Suppressor macrophage (primary cell): ENCODE results near the gene FHIT.
A peak's percentile ranks its signal among the peaks of the same experiment; 100 is the strongest.

Source experiments
- DNase-seq, 4 experiments: peaks; one replicate each; pipeline ENCODE4 v3.0.0-alpha.2; 2020 to 2022

Gene FHIT

DNA sequence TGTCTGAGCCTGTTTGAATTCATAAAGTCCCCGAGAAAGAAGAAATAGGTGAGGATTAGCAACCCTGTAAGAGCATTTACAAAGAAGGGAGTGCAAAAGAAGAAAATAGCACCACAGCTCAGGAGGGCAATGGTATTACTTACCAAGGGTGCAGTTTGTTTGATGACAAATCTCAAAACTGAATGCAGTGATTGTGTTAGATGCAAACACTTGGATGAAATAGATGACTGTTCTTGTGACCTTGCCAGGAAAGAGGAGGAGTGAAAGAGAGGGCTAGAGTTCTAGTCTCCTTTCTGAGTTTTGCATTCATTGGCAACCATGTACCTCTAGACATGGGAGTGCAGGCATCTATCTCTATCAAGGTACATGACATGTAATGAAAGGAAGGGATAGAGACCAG lies 1170.6 kb downstream of the FHIT start:
- DNase-seq, result no peak

DNA sequence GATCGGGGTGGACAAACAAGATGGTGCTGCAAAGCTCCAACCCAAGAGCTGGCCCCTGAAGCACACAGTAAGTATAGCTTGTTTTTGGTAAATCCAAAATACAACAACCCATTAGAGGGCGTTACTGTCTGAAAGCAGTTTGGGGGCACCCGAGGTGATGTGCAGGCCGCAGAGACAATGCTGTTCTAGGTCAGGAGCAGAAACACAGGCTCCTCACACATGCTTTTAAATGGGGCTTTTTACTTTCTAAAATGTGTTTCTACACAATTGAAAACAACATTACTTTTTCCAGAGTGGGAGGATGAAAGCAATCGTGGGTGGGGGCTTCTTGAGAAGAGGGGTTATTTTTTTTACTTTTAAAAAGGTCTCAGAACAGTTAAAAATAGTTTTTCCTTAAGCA lies 1172.2 kb downstream of the FHIT start:
- DNase-seq, result no peak

DNA sequence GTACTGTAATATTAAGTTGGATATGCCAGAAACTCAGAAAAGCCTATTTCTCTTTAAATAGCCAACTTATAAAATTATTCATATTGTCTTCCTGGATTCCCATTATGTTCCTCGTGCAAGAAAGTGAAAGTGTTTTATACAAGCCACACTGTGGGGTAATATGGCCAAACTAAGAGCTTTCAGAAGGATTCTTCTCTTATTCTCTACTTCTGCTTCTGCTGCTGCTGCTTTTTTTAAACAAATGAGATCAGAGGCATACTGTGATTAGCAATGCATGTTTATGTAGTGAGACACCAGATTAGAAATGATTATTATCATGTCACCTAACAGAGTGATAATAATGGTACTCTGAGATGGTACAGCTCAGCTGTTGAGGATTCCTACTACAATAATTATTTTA lies 1174.9 kb downstream of the FHIT start:
- DNase-seq, result peak; percentile 38 to 89 (median 66)

DNA sequence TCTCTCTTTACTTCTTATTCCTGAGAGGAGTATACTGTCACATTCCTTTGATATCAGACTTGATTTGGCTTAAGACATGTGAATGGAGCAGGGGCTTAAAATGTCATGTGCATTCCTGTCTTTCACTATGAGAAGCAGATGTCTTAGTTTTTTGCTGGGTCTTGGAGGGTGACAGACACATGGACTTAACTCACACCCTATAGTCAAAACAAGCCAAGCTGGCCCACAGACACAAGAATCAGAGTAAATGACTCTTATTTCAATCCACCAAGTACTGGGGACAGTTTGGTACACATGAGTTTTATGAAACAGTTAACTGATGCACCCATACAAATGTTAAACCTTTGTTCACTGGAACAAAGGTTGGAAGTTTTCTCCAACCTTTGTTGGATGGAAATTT lies 1177.3 kb downstream of the FHIT start:
- DNase-seq, result no peak

DNA sequence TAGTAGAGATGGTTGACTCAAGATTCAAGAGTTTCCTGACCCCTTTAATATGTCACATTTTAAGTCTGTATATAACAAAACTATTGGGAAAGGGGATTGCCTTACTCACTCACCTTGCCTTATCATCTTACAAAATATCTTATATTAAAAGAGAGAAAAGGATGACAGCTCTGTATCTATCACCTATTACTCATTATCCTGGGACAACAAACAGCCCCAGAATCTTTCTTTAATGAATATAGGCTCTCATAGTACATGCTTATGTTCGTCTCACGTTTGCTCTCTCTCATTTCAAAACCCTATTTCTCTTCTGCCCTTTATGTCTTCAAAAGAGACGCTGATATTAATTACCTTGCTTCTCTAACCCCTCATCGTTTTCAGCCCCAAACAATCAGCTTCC lies 1178.0 kb downstream of the FHIT start:
- no peak for DNase-seq

DNA sequence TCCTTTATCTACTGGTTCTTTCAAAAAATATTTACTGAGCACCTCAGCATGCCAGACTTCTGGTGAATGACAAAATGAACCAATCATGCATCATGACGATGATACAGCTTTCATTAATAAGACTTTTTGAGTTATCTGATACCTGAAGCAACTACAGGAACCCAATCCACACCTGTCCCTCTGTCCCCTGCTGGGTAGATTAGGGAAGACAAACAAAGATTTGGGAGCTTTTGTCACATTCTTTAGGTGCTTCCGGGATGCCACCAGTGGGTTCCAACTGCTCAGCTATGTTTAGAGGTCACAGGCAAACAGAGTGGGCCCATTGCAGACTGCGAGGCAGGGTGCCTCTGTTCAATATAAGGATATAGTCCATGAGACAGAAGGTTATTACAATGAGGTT lies 1180.9 kb downstream of the FHIT start:
- no peak for DNase-seq

DNA sequence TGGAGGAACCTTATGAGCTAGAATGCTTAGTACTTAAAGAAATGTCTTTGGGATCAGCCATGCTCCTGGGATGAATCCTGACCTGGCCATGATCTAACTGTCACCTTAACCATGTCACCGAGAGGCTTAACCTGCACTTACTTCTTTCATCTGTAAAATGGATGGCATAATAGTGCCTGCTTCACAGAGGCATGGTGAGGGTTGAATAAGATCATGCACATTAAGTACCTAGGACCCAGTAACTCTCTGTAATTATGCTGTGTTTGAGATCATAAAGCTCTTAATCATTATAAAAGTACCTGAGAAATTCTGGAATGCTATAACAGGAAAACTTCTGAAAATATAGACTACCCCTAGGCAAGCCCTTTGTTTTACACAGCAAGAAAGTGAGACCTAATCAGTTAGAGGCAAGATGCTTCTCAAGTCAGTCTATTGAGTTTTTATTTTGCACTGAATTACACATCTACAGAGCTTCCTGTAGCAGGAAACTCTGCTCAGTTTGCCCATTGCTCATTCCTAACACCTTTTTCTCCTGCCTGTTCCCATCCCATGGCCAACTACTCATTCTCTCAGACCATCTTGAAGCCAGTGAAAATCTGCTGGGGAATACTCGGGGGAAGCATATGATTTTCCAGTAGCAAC lies 1185.9 kb downstream of the FHIT start:
- no peak for DNase-seq

DNA sequence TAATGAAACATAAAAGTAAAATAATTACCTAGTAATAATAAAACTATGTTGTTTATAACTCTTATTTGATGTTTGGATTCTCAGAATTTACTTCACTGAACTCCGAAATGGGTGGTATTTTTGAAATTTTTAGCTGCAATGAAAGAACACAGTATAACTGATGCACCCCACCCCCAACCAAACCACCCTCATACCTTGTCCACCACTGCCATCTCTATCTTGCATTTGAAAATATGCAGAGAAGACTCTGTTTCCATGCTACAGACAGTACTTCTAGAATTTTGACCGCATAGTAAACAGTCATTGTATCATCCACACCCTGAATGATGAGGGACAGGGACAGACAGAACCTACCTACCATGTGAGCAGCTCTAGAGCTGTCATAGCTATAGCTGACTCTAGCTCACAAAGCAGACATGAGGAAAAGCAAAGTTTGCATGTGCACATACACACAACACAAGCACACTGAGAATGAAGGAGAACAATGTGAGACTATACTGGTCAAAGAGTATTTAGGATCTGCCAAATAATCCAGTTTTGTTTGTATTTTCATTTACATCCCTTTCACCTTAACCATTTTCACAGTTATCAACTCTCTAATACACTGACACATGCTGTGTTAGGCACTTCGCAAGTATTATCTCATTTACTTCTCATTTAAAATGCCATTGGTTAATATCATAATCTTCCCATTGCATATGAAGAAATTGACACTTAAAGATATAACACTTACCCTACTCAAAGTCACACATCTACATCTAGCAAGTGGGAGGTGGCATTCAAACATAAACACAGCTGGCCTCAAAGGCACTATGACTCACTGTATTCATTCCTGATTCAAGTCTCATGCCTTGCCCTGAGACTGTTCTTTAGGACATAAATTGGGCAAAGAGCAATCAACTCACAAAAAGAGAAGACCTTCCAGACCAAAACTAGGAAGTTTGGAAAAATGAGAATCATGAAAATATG lies 1186.8 kb downstream of the FHIT start:
- peak; percentile 48 to 82 (median 64) for DNase-seq

DNA sequence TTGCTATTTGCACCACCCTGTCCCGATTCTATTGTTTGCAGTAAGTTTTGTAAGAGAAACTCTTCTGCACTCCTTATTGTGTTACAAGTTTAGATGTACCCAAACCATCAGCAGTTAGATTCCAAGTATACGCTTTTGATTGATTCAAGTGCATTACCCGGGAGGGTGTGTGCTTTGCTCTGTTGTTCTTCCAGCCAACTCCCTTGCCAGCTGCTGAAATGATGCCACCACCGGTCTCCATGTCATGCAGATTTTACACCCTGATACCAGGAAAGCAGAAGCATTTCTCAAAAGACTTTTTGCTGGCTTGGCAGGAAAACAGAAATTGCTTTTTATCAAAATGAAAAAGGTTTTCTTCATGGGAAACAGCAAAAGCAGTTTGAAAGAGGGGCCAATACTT lies 1194.8 kb downstream of the FHIT start:
- DNase-seq, result no peak

DNA sequence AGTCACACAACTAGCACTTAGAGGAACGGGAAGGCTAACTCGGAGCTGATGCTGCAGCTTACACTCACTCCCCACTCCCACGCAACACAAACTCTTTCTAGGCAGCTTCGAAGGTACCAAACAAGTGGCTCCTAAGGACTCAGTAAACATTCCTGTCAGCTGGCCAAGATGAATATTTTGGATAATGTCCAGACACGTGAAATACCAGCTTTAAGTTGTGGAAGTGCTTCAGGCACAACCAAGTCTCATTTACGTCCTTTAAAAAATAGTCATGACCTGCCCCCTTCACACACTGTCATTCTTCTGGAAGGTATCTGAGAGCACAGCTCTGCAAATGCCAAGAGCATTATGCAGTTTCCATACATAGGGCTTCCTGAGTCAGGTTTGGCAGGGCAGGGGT lies 1195.5 kb downstream of the FHIT start:
- DNase-seq, result no peak

DNA sequence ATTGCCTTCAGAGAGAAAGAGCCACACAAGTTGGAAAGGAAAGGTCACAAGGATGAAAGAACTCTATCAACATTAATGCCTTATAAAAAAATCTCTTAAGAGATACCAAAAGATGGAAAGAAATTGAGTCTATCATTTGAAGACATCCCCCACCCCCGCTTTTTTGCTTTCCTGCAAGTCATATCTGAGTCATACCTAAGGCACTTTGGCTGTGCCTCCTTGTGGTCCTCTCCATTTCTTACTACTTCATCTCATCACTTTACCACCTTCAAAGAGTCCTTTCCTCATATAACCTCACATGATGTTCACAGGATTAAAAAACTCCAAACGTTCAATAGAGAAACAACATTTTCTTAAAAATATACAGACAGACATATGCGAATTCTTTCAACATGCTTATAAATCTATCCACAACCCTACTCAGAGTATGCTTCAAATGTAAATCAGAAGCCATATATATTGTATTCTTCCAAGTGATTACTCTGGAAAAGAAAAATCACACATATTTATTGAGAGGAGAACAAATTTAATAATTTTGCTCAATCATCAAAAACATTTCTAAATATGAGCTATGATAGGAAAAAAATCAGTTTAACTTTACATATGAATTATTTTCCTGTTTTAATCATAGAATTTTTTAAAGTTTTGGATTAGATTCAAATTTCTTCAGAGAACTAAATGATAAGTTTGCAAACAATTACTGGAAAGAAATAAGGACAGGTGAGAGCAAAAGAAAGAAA lies 1197.6 kb downstream of the FHIT start:
- no peak for DNase-seq

DNA sequence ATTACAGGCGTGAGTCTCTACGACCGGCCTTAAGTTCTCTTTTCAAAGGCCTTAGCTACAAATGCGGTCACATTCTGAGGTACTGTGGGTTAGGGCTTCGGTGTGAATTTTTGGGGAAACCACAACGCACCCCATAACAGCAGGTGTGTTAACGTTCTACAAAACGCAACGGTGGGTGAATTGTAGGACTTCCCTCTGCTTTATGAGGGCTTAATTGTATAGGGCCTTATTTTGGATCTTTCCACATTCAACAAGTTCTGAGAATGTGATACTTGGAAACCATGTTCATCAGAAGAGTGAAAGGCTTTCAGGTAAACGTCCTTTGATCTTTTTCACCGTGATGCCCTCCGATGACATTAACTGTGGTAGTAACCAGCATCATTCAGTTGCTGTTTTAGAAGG lies 1202.8 kb downstream of the FHIT start:
- no peak for DNase-seq

DNA sequence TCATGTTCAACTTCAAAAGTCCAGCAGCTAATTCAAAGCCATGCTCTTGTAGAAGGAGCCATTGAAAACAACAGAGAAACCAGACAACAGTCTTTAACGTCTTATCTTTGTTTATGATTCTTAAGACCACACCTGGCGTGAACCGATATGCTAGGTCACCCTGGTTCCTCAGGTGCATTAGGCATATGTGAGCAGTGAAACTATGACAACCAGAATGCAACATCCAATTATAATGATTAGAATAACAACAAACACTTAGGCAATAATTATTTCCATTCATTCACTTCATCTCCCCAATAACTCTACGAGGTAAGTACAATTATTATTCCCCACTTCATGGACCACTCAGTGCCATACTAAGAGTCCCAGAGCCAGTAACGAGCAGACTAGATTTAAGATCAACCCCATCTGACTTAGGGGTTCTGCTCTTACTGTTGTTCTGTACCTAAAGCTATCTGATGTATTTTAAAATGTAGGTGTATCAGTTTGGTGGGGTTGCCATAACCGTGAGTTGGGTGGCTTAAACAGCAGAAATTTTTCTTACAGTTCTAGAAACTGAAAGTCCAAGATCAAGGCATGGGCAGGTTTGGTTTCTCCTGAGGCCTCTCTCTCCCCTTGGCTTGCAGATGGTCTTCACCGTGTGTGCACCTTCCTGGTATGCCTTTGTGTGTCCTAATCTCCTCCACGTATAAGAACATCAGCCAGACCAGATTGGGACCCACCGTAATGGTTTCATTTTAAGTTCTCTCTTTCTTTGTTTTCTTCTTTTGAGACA lies 1203.6 kb downstream of the FHIT start:
- DNase-seq, result no peak

DNA sequence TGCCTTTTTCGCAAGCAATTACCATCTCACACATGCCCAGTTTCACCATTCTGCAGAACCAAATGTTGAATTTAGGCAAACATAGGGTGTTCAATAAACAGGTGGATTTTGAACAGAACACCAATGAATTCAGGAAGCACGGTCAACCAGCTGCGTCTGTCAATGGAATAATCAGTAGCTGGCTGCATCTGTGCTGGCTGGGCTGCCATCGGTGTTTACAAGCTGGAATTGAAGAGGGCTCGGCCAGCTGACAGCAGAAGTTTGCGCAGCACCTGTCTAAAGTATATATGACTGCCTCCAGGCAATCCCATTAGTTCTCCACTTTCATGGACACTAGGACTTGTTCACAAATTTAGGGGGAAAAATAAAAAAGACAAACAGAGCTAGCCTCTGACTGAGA lies 1205.0 kb downstream of the FHIT start:
- no peak for DNase-seq

DNA sequence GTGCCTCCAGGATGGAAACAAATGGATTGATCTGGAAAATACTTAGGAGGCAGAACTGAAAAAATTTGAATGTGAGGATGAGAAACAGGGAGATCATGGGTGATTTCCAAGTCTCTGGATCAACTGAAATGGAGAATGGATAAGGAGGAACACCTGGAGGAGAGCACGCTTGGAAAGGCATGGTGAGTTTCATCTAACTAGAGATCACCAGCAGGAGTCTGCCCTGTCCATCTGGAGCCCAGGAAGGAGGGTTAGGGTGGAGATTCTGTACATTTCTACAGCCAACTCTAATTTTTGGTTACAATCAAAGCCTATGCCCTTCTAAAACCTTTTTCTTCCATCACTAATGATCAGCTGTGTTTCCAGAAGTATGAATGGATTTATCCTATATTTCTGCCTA lies 1205.6 kb downstream of the FHIT start:
- no peak for DNase-seq

DNA sequence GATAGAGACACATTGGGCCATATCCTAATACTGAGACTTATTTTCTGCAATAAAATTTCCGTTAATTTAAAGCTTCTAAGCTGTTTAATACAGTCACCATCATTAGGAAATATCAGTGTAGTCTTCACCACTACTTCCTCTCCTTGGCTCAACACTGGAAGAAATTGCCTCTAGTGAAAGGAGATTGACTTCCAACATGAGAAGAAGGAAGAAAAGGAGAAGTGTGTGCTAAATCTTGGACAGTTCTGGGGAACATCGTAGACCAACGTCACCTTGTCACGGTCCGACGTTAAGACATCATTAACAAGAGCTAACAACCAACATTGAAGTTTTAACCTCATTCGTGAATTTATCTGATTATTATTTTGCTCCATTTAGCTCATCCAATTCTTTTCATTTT lies 1214.4 kb downstream of the FHIT start:
- DNase-seq, result peak in 3 of 4 experiments; percentile 3 to 29 (median 23)

DNA sequence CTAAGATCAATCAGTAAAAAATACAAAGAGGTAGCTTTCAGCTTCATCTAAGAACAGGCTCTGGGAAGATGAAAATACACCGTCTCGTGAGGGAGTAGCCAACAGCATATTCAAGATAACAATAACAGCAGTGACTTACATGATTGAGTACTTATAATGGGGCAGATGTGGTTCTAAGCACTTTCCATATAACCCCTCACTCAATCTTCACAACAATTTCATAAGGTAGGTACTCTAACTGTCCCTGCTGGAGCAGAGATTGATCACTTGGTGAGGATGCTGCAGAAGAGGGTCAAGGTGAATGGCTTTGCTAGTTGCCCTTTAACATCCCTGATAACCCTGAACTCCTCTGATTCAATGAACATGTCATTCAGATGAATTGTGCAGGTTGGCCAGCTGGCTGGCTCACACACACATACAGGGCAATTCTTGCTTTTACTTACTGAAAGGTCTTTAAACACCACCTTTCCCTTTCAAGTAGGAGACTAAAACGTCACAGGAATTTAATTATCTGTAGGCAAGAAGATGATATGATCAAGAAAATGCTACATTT lies 1217.3 kb downstream of the FHIT start:
- DNase-seq, result no peak

DNA sequence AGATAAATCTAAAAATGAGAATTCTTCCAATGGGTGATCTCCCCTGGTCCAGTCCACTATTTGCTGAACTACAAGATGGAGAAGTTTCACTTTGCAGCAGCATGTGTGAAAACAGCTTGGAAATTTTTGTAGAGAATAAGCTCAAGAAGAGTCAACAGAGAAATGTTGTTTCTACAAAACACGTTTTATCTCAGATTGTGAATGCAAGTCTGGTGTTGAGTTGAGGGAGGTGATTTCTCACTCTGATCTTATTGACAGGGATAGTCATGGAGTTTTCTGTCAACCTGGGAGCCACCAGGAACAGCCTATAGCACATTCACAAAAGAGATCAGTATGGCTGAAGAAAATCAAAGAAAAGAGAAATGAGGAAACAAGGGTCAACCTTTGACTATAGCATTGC lies 1220.3 kb downstream of the FHIT start:
- no peak for DNase-seq

DNA sequence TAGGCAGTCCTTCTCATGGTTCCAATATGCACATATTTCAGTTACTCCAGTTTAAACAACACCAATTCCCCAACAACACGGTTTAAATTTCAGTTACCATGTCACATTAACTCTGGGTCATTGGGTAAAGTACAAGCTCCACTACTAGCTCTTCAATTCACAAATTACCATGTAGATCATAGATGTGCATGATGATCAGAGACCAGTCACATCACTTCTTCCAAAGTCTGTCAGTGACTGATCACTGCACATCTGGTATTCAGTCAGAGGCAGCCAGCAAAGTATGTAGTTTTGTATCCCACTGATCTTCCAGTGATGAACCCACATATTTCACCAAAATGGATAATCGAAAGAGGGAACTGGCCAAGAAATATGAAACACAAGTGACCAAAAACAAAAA lies 1223.0 kb downstream of the FHIT start:
- no peak for DNase-seq

DNA sequence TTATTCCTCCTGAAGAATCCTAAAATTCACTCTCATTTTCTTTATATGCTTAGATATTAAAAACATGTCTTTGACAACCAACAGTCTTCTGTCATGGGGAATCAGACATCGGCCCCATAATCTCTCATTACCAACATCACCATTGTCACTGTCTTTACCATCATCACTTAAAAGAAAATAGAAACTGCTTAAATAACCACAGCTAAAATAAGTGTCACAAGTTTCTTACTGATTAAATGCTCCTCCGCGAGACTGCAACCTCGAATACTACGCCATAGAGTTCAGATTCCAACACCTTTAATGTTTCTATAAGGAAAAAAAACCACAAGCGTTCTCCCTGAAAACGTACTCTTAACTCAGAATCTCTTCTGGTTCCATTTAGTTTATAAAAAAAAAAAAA lies 1223.9 kb downstream of the FHIT start:
- no peak for DNase-seq

DNA sequence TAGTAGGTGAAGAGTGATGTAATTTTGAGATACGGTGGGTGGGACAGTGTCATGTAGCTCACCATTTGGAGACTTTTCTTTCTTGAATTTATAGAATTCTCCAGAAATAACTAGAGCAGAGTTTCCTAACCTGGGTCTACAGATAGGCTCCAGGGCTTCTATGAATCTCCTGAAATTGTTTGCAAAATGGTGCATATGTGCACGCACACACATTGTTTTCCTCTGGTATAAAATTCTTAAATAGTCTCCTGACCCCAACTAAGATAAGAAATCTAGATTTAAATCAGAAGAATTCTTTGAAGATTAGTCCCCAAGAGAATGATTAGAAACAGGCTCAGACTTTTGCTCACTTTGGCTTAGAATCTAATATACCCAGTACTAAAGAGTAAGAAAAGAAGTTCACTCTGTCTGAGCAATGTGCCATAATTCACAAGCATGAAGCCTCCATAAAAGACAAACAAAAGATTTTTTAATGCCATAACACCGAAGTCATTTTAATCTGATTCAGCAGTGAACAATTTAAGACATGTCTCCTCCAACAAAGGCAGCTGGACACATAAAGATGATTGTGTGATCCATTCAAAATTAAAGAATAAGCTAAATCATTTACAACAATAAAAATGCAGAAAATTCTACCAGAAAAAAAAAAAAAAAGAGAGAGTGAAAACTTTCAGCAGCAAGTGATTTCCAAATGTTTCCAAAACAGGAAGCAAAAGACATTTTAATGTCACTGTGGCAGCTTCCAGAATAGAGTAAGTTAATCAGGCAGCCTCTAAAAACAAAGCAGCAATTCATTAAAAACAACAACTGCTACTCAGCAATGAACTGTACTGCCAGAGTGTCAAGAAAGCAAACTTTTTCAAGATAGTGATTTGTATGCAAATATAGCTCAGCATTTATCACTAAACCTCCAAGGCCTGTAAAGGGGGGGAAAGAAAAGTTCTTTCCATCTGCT lies 1225.9 kb downstream of the FHIT start:
- peak in 2 of 4 experiments; percentile 22 to 26 for DNase-seq
